ENCODE results near the gene PKD1. TPM values are rescaled to one million over a fixed set of nuclear protein-coding genes. Genes with fewer than 3 reads are reported as not detected.
A peak's percentile ranks its signal among the peaks of the same experiment; 100 is the strongest.

The PKD1 gene
- total and polyA plus RNA-seq, 2 experiments from 2014 or later = 35.9 to 60.6 TPM

DNA sequence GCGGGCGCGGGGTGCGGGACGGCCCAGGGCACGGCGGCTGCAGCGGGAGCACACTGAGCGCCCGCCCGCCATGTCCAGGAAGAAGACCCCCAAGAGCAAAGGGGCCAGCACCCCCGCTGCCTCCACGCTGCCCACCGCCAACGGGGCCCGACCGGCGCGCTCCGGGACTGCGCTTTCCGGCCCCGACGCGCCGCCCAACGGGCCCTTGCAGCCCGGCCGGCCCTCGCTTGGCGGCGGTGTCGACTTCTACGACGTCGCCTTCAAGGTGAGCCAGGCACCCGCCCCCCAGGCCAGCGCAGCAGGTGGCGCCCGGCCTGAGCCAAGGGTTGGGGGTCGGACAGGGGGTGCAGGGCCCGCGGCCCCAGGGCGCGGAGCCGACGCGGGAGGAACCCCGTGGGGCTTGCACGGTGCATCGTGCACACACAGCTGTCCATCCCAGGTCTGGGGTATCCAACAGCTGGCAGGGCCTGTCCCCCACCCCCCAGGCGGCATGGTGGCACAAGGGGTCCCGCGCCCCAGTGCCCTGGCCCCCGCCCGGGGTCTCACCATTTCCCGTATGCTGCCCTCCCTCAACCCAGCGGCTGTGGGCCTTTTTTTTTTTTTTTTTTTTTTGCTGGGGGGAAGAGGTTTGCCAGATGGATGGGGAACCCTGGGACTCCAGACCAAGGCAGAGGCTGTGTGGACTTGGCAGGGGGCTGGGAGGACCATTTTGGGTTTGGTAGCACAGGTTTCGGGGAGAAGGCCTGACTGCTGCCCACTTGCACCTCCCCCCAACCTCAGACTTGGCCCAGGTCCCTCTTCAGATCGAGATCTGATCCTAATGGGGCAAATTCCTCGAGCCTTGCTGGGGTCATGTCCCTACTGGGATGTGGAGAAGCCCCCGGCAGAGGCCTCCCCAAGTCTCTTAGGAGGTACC lies 13.3 kb upstream of the PKD1 start:
- Histone ChIP-seq H3K36me3 (replicated peaks; ENCODE audit: insufficient read depth, low read depth) (no peaks in the 10 kb centered on the region), H3K9me2 (replicated peaks; ENCODE audit: insufficient read depth) (no peaks in the 10 kb centered on the region), H3K4me1 (ENCODE audit: insufficient read depth) (peaks cover 55% of the 10 kb centered on the region), H2AFZ (no peak overlapping the region), H3K4me2 (peak overlapping the region; percentile 93), H3K9me3 (ENCODE audit: low read depth) (no peaks in the 10 kb centered on the region), H4K20me1 (ENCODE audit: insufficient read depth, poor library complexity, severe bottlenecking) (peaks cover 52% of the 10 kb centered on the region), H3K79me2 (peaks cover 35% of the 10 kb centered on the region), H3K27me3 (no peaks in the 10 kb centered on the region), H3K4me3 (no peak overlapping the region), H3K27ac (no peak overlapping the region)
- TF ChIP-seq, protein P1, sequence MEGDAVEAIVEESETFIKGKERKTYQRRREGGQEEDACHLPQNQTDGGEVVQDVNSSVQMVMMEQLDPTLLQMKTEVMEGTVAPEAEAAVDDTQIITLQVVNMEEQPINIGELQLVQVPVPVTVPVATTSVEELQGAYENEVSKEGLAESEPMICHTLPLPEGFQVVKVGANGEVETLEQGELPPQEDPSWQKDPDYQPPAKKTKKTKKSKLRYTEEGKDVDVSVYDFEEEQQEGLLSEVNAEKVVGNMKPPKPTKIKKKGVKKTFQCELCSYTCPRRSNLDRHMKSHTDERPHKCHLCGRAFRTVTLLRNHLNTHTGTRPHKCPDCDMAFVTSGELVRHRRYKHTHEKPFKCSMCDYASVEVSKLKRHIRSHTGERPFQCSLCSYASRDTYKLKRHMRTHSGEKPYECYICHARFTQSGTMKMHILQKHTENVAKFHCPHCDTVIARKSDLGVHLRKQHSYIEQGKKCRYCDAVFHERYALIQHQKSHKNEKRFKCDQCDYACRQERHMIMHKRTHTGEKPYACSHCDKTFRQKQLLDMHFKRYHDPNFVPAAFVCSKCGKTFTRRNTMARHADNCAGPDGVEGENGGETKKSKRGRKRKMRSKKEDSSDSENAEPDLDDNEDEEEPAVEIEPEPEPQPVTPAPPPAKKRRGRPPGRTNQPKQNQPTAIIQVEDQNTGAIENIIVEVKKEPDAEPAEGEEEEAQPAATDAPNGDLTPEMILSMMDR (IDR thresholded peaks at IDR 0.05; ENCODE audit: poor library complexity) = no peak
- TF ChIP-seq EZH2phosphoT487 (IDR thresholded peaks at IDR 0.05; ENCODE audit: low read depth, severe bottlenecking, unreplicated experiment) = no peak
- no peak for TF ChIP-seq EZH2 (IDR thresholded peaks at IDR 0.05; ENCODE audit: borderline replicate concordance)
- WGBS (ENCODE audit: low lambda C conversion rate, missing lambda C conversion rate) = 5% methylated on average over 37 of the region's 62 CpGs
- DNase-seq (ENCODE audit: low spot score) = peak; percentile 74

DNA sequence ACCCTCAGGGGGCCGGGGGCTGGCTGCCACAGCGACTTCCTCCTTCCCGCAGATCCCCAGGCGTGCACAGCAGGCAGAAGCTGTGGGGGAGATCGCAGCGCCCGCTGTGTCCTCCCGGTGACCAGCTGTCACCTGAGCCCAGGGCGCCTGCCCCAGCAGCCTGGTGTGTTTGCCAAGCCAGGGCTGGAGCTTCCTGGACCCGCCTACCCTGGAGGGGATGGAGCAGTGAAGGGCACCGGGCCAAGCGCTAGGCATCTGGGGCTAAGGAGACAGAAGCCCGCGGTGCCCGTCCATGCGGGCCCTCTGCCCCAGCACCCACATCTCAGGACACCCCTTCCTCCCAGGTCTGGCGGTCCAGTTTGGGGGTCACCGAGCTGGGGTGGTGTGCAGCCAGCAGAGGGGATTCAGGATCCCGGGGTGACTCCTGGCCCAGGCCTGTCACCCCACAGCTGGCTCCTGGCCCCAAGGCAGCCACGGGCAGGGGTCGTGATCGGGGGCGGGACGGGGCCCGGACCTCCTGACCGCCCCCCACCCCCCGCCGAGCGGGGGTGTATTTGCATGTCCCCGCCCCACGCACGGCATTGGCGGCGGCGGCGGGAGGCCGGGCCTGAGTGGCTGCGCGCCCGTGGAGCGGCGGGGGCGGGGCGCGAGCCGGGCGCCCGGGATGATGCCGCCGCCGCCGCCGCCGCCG lies 12.4 kb upstream of the PKD1 start, which contains the start of gene RAB26:
TSS of gene RAB26 (plus strand) at position 645 of the 691 bp plus-strand sequence. CDS start 159 bp downstream, outside the sequence.
- Histone ChIP-seq H3K4me2 (peak within 1 kb of the TSS; percentile 93), H4K20me1 (ENCODE audit: insufficient read depth, poor library complexity, severe bottlenecking) (peaks cover 43% of the 10 kb centered on the region), H3K9me2 (replicated peaks; ENCODE audit: insufficient read depth) (no peaks in the 10 kb centered on the region), H3K9me3 (ENCODE audit: low read depth) (no peaks in the 10 kb centered on the region), H3K36me3 (replicated peaks; ENCODE audit: insufficient read depth, low read depth) (no peaks in the 10 kb centered on the region), H3K4me1 (ENCODE audit: insufficient read depth) (peaks cover 51% of the 10 kb centered on the region), H2AFZ (no peak within 1 kb of the TSS), H3K27ac (peak within 1 kb of the TSS; percentile 64), H3K27me3 (no peaks in the 10 kb centered on the region), H3K4me3 (peak within 1 kb of the TSS; percentile 33), H3K79me2 (peaks cover 26% of the 10 kb centered on the region)
- WGBS (ENCODE audit: low lambda C conversion rate, missing lambda C conversion rate) = 22% methylated on average over 19 of the region's 55 CpGs
- peak; percentile 90 for DNase-seq (ENCODE audit: low spot score)
- TF ChIP-seq EZH2phosphoT487 (IDR thresholded peaks at IDR 0.05; ENCODE audit: low read depth, severe bottlenecking, unreplicated experiment) (no peak), EZH2 (IDR thresholded peaks at IDR 0.05; ENCODE audit: borderline replicate concordance) (no peak)
- TF ChIP-seq, protein P1 (IDR thresholded peaks at IDR 0.05; ENCODE audit: poor library complexity) = no peak

DNA sequence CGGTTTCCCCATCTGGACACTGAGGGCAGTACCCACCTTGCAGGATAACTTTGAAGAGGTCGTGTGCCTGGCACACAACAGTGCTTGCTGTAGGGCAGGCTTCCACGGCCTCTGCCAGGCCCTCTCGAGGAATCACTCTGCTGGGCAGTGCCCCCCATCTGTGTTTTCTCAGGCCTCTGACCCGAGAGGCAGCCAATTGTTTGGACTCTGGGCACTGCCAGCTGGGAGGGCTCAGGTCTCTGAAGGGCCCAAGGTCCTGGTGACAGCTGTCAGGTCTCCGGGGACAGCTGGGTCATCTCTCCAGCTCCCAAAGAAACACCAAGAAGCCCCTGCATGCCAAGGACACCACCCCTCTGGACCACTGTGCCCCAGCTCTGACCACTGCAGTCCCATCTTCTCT lies 11.7 kb upstream of the PKD1 start:
- Histone ChIP-seq H3K4me2 (peak overlapping the region; percentile 93), H3K79me2 (peaks cover 19% of the 10 kb centered on the region), H3K9me2 (replicated peaks; ENCODE audit: insufficient read depth) (no peaks in the 10 kb centered on the region), H3K4me3 (no peak overlapping the region), H3K9me3 (ENCODE audit: low read depth) (no peaks in the 10 kb centered on the region), H2AFZ (no peak overlapping the region), H3K27ac (peak overlapping the region; percentile 64), H3K27me3 (no peaks in the 10 kb centered on the region), H3K4me1 (ENCODE audit: insufficient read depth) (peaks cover 43% of the 10 kb centered on the region), H3K36me3 (replicated peaks; ENCODE audit: insufficient read depth, low read depth) (no peaks in the 10 kb centered on the region), H4K20me1 (ENCODE audit: insufficient read depth, poor library complexity, severe bottlenecking) (peaks cover 36% of the 10 kb centered on the region)
- WGBS (ENCODE audit: low lambda C conversion rate, missing lambda C conversion rate) = 84% methylated on average over 6 of the region's 6 CpGs
- no peak for DNase-seq (ENCODE audit: low spot score)
- TF ChIP-seq, protein P1 (IDR thresholded peaks at IDR 0.05; ENCODE audit: poor library complexity) = no peak
- TF ChIP-seq EZH2phosphoT487 (IDR thresholded peaks at IDR 0.05; ENCODE audit: low read depth, severe bottlenecking, unreplicated experiment) = no peak
- no peak for TF ChIP-seq EZH2 (IDR thresholded peaks at IDR 0.05; ENCODE audit: borderline replicate concordance)
